H9 (cell line): ENCODE data around the gene KRT84. TPM values are rescaled to one million over a fixed set of nuclear protein-coding genes. Genes with fewer than 3 reads are reported as not detected.

Experiments
- DNase-seq: peaks from one replicate; pipeline ENCODE4 v3.0.0-alpha.2; 2017
- H2AFZ ChIP-seq: one replicate; pipeline ENCODE4 v1.6.1; 2013; ENCODE audit warnings: mild to moderate bottlenecking, low read length, control low read depth, moderate library complexity
- H2AK5ac ChIP-seq: 2 replicates; pipeline ENCODE4 v1.6.1; 2013; ENCODE audit warnings: low read length, control low read depth, mixed read lengths; ENCODE audit not compliant: insufficient read length
- H2BK120ac ChIP-seq: one replicate; pipeline ENCODE4 v1.6.1; 2013; ENCODE audit warnings: low read depth, mild to moderate bottlenecking, low read length, control low read depth, inconsistent platforms; ENCODE audit not compliant: poor library complexity, severe bottlenecking
- H2BK12ac ChIP-seq: 2 replicates; pipeline ENCODE4 v1.6.1; 2013; ENCODE audit warnings: low read length, control low read depth, mixed read lengths, low read depth; ENCODE audit not compliant: insufficient read length
- H2BK15ac ChIP-seq: 2 replicates; pipeline ENCODE4 v1.6.1; 2013; ENCODE audit warnings: low read depth, low read length, control low read depth
- H2BK20ac ChIP-seq: one replicate; pipeline ENCODE4 v1.6.1; 2013; ENCODE audit warnings: low read depth, mild to moderate bottlenecking, low read length, control low read depth, inconsistent platforms; ENCODE audit not compliant: poor library complexity, severe bottlenecking
- H2BK5ac ChIP-seq: 2 replicates; pipeline ENCODE4 v1.6.1; 2013; ENCODE audit warnings: low read length, control low read depth, mixed read lengths; ENCODE audit not compliant: insufficient read length
- H3K14ac ChIP-seq: 2 replicates; pipeline ENCODE4 v1.6.1; 2013; ENCODE audit warnings: low read length, control low read depth; ENCODE audit not compliant: insufficient read depth
- H3K18ac ChIP-seq: 2 replicates; pipeline ENCODE4 v1.6.1; 2013; ENCODE audit warnings: low read depth, mild to moderate bottlenecking, mixed read lengths, low read length, control low read depth; ENCODE audit not compliant: insufficient read length
- H3K23ac ChIP-seq: 2 replicates; pipeline ENCODE4 v1.6.1; 2013; ENCODE audit warnings: low read length, control low read depth, mixed read lengths, low read depth; ENCODE audit not compliant: insufficient read length
- H3K23me2 ChIP-seq: 2 replicates; pipeline ENCODE4 v1.6.1; 2013; ENCODE audit warnings: low read depth, mild to moderate bottlenecking, mixed read lengths, low read length, control low read depth; ENCODE audit not compliant: insufficient read length, poor library complexity, severe bottlenecking
- H3K27ac ChIP-seq: 2 replicates; pipeline ENCODE4 v1.5.1; 2013; ENCODE audit warnings: low read length, control low read depth, mixed read lengths, low read depth; ENCODE audit not compliant: insufficient read length
- H3K27me3 ChIP-seq: 2 replicates; pipeline ENCODE4 v1.6.1; 2013; ENCODE audit warnings: low read length, control low read depth, inconsistent platforms; ENCODE audit not compliant: insufficient read depth
- H3K4ac ChIP-seq: 2 replicates; pipeline ENCODE4 v1.6.1; 2013; ENCODE audit warnings: low read depth, mild to moderate bottlenecking, control low read depth, inconsistent platforms, low read length, moderate library complexity
- H3K4me1 ChIP-seq: 2 replicates; pipeline ENCODE4 v1.6.1; 2013; ENCODE audit warnings: low read length, control low read depth, inconsistent platforms; ENCODE audit not compliant: insufficient read depth
- H3K4me2 ChIP-seq: 2 replicates; pipeline ENCODE4 v1.6.1; 2013; ENCODE audit warnings: low read length, control low read depth, mixed read lengths; ENCODE audit not compliant: insufficient read length, insufficient read depth
- H3K56ac ChIP-seq: 2 replicates; pipeline ENCODE4 v1.6.1; 2013; ENCODE audit warnings: low read depth, mild to moderate bottlenecking, mixed read lengths, low read length, control low read depth; ENCODE audit not compliant: insufficient read length
- H3K79me1 ChIP-seq: 2 replicates; pipeline ENCODE4 v1.6.1; 2013; ENCODE audit warnings: low read depth, mild to moderate bottlenecking, moderate library complexity, low read length, control low read depth, inconsistent platforms; ENCODE audit not compliant: insufficient read depth, poor library complexity, severe bottlenecking
- H3K79me2 ChIP-seq: 2 replicates; pipeline ENCODE4 v1.6.1; 2013; ENCODE audit warnings: low read length, control low read depth, inconsistent platforms; ENCODE audit not compliant: insufficient read depth
- H3K9ac ChIP-seq: 2 replicates; pipeline ENCODE4 v1.6.1; 2013; ENCODE audit warnings: low read length, control low read depth, mixed read lengths; ENCODE audit not compliant: insufficient read length; ENCODE audit errors: extremely low read depth
- H3K9me3 ChIP-seq: one replicate; pipeline ENCODE4 v1.6.1; 2013; ENCODE audit warnings: low read depth, low read length, inconsistent platforms; ENCODE audit not compliant: control insufficient read depth
- H3T11ph ChIP-seq: one replicate; pipeline ENCODE4 v1.6.1; 2013; ENCODE audit warnings: mild to moderate bottlenecking, low read length, control low read depth, inconsistent platforms
- H4K20me1 ChIP-seq: one replicate; pipeline ENCODE4 v1.6.1; 2013; ENCODE audit not compliant: control insufficient read depth, insufficient read length, insufficient read depth
- H4K5ac ChIP-seq: 2 replicates; pipeline ENCODE4 v1.6.1; 2013; ENCODE audit warnings: low read depth, mild to moderate bottlenecking, mixed read lengths, low read length, control low read depth; ENCODE audit not compliant: insufficient read length
- H4K8ac ChIP-seq: replicated peaks from 2 replicates; pipeline ENCODE4 v1.6.1; 2013; ENCODE audit warnings: low read length, control low read depth, mixed read lengths, low read depth; ENCODE audit not compliant: insufficient read length
- H4K91ac ChIP-seq: 2 replicates; pipeline ENCODE4 v1.6.1; 2013; ENCODE audit warnings: low read depth, mild to moderate bottlenecking, moderate library complexity, mixed read lengths, low read length, control low read depth; ENCODE audit not compliant: insufficient read length
- H3K27ac Mint-ChIP-seq, 3 experiments: 2 replicates in 2 of 3; 3 replicates in 1 of 3; pipeline ENCODE4 v1.8.0; 2020 to 2021; ENCODE audit warnings: mixed read lengths in 3 of 3, mild to moderate bottlenecking in 1 of 3, moderate library complexity in 1 of 3
- H3K27me3 Mint-ChIP-seq: 2 replicates; pipeline ENCODE4 v1.8.0; 2021; ENCODE audit warnings: low read depth, mild to moderate bottlenecking, moderate library complexity, mixed read lengths
- H3K36me3 Mint-ChIP-seq, 3 experiments: 2 replicates in 2 of 3; 3 replicates in 1 of 3; pipeline ENCODE4 v1.8.0; 2020 to 2021; ENCODE audit warnings: low read depth in 3 of 3, mixed read lengths in 3 of 3; ENCODE audit not compliant: insufficient read depth in 1 of 3
- H3K4me1 Mint-ChIP-seq, 2 experiments: 2 replicates each; pipeline ENCODE4 v1.8.0; 2020; ENCODE audit warnings: mixed read lengths in 2 of 2
- H3K4me3 Mint-ChIP-seq, 2 experiments: 2 replicates in 1 of 2; 3 replicates in 1 of 2; pipeline ENCODE4 v1.8.0; 2020 to 2021; ENCODE audit warnings: mild to moderate bottlenecking in 2 of 2, mixed read lengths in 2 of 2, moderate library complexity in 1 of 2
- H3K9me3 Mint-ChIP-seq, 2 experiments: 2 replicates in 1 of 2; 3 replicates in 1 of 2; pipeline ENCODE4 v1.8.0; 2020; ENCODE audit warnings: mild to moderate bottlenecking in 2 of 2, mixed read lengths in 2 of 2, moderate library complexity in 1 of 2
- WGBS: extraction: QIAGEN DNeasy Blood & Tissue Kit; methylation state at CpG from one replicate; pipeline ENCODE4 v1.1.7; 2013; ENCODE audit warnings: missing lambda C conversion rate, low lambda C conversion rate, mixed read lengths; ENCODE audit not compliant: insufficient read length; ENCODE audit errors: extremely low coverage; 5-methylcytosine and 5-hydroxymethylcytosine counted together
- total RNA-seq: library from RNA; stranded (reverse); gene quantifications from 2 replicates; pipeline ENCODE4 v1.2.1, GENCODE V29; 2021
- TF ChIP-seq, protein P1 (sequence below): fragments of 200-600 bp; sonication (generic); conservative IDR thresholded peaks from 3 replicates; pipeline ENCODE4 v1.8.0; 2021; ENCODE audit warnings: antibody characterized with exemption, mild to moderate bottlenecking

Gene KRT84
- total RNA-seq, 1 experiment from 2014 or later, result not detected

DNA sequence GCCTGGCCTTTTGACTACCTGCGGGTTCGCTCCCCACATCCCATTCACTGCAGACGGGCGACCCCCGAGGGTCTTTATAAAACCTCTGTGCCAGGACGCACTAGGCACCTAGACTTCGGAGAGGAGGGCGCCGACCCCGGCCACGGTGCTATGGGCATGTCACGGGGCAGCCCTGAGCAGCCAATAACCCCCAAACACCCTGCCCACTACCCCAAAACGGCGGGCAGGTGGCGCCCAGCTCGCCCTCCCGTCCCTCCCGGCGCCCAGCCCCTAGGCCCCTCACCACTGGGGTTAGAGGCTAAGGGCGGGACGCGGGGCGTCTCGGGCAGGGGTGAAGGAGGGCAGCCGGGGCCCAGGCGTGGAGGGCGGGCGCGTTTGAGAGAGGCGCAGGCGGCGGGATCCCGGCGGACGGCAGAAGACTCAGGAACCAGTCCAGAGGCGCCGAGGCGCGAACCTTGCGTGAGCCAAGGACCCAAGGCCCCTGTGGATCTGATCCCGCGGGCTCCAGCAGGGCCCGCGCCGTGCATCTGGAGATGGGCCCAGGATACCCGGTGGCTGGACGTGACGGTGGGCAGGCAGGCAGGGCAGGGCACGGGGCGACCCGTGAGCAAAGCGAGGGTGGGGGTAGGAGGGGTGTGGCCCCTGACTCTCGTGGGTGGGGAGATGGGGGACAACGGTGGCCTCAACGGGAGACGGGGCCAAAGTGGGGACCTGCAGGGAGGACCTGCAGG lies 29.3 kb downstream of the KRT84 start:
- no peaks in the 10 kb centered on the region for H4K20me1 ChIP-seq
- peaks cover 13 to 18% of the 10 kb centered on the region in 2 experiments for H3K4me1 Mint-ChIP-seq
- TF ChIP-seq, protein P1, sequence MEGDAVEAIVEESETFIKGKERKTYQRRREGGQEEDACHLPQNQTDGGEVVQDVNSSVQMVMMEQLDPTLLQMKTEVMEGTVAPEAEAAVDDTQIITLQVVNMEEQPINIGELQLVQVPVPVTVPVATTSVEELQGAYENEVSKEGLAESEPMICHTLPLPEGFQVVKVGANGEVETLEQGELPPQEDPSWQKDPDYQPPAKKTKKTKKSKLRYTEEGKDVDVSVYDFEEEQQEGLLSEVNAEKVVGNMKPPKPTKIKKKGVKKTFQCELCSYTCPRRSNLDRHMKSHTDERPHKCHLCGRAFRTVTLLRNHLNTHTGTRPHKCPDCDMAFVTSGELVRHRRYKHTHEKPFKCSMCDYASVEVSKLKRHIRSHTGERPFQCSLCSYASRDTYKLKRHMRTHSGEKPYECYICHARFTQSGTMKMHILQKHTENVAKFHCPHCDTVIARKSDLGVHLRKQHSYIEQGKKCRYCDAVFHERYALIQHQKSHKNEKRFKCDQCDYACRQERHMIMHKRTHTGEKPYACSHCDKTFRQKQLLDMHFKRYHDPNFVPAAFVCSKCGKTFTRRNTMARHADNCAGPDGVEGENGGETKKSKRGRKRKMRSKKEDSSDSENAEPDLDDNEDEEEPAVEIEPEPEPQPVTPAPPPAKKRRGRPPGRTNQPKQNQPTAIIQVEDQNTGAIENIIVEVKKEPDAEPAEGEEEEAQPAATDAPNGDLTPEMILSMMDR, result no peak
- H3K23ac ChIP-seq, result no peak overlapping the region
- no peak overlapping the region for H2AFZ ChIP-seq
- no peaks in the 10 kb centered on the region; a peak in 1 of 5 replicates for H3K9me3 Mint-ChIP-seq
- H3K23me2 ChIP-seq, result no peaks in the 10 kb centered on the region
- H3K14ac ChIP-seq, result no peak overlapping the region
- no peak overlapping the region for H3K4me2 ChIP-seq
- no peaks in the 10 kb centered on the region for H3K9me3 ChIP-seq
- DNase-seq, result no peak
- no peak overlapping the region for H2BK15ac ChIP-seq
- H2BK120ac ChIP-seq, result no peak overlapping the region
- no peak overlapping the region for H3T11ph ChIP-seq
- no peak overlapping the region for H3K27ac Mint-ChIP-seq
- H4K91ac ChIP-seq, result no peak overlapping the region
- peaks cover 8% of the 10 kb centered on the region; the same call in 1 of the 2 replicates for H3K27me3 Mint-ChIP-seq
- no peak overlapping the region for H4K5ac ChIP-seq
- no peak overlapping the region for H2BK12ac ChIP-seq
- H3K79me2 ChIP-seq, result no peaks in the 10 kb centered on the region
- H3K27ac ChIP-seq, result no peak overlapping the region
- H3K56ac ChIP-seq, result no peak overlapping the region
- H2AK5ac ChIP-seq, result no peak overlapping the region
- no peak overlapping the region for H3K9ac ChIP-seq
- H4K8ac ChIP-seq, result no peak overlapping the region
- no peaks in the 10 kb centered on the region for H3K4me1 ChIP-seq
- H3K4me3 Mint-ChIP-seq, result no peak overlapping the region
- no peaks in the 10 kb centered on the region for H3K36me3 Mint-ChIP-seq
- H3K4ac ChIP-seq, result no peak overlapping the region
- no peak overlapping the region for H2BK20ac ChIP-seq
- WGBS, result no CpG with 5 or more reads among the region's 56 CpGs
- no peak overlapping the region for H2BK5ac ChIP-seq
- H3K18ac ChIP-seq, result no peak overlapping the region
- no peaks in the 10 kb centered on the region for H3K27me3 ChIP-seq
- no peaks in the 10 kb centered on the region for H3K79me1 ChIP-seq
